HEK293 (cell line): ENCODE measurements around the gene DLX3.

ENCODE experiments used
- CTCF ChIA-PET: fragments of 350-600 bp; formaldehyde crosslinking; extraction: SDS; loops from one replicate; lab custom pipeline; 2021; ENCODE audit warnings: antibody characterized with exemption; lab: Yijun Ruan, JAX
- POLR2A ChIA-PET: fragments of 300-600 bp; formaldehyde crosslinking; extraction: SDS; loops from one replicate; lab custom pipeline; 2020; ENCODE audit warnings: antibody characterized with exemption, inconsistent platforms; lab: Yijun Ruan, JAX
- H3K27ac ChIP-seq: fragments of 200-500 bp; sonication (Bioruptor generic); 2 replicates; pipeline ENCODE4 v1.5.1; 2014; ENCODE audit warnings: low read depth, low read length, control low read depth, inconsistent platforms; ENCODE audit errors: extremely low read depth
- H3K36me3 ChIP-seq, 2 experiments: fragments of 200-500 bp in 1 of 2; sonication (Bioruptor generic) in 1 of 2; 1 replicate in 1 of 2; 2 replicates in 1 of 2; pipeline ENCODE4 v1.5.1; 2014 to 2017; ENCODE audit warnings: inconsistent platforms in 2 of 2, low read length in 2 of 2; ENCODE audit not compliant: control insufficient read depth in 2 of 2, insufficient read depth in 1 of 2
- H3K4me1 ChIP-seq: fragments of 200-500 bp; sonication (Bioruptor generic); 2 replicates; pipeline ENCODE4 v1.5.1; 2014; ENCODE audit warnings: mild to moderate bottlenecking, low read length, inconsistent platforms; ENCODE audit not compliant: control insufficient read depth, insufficient read depth
- H3K4me3 ChIP-seq: 2 replicates; pipeline ENCODE4 v1.5.1; 2011; ENCODE audit warnings: low read depth, mild to moderate bottlenecking, control low read depth, low read length, moderate library complexity
- H3K9me3 ChIP-seq: fragments of 200-500 bp; sonication (Bioruptor generic); 2 replicates; pipeline ENCODE4 v1.5.1; 2014; ENCODE audit warnings: low read depth, low read length, inconsistent platforms; ENCODE audit not compliant: control insufficient read depth, insufficient read depth
- KLF9 ChIP-seq: fragments of 450-650 bp; formaldehyde crosslinking; IDR thresholded peaks from 2 replicates; pipeline ENCODE4 v1.5.1; 2016; ENCODE audit warnings: missing biosample characterization, missing genetic modification characterization, low read depth
- REPIN1 ChIP-seq: fragments of 450-650 bp; formaldehyde crosslinking; IDR thresholded peaks from 2 replicates; pipeline ENCODE4 v1.5.1; 2017; ENCODE audit warnings: missing biosample characterization, missing genetic modification characterization, low read depth
- SP2 ChIP-seq: fragments of 450-650 bp; formaldehyde crosslinking; IDR thresholded peaks from 2 replicates; pipeline ENCODE4 v1.5.1; 2016; ENCODE audit warnings: missing biosample characterization, missing genetic modification characterization
- ZBTB7A ChIP-seq: fragments of 450-650 bp; formaldehyde crosslinking; IDR thresholded peaks from 2 replicates; pipeline ENCODE4 v1.5.1; 2016; ENCODE audit warnings: low read depth, missing biosample characterization, missing genetic modification characterization
- ZEB2 ChIP-seq: fragments of 450-650 bp; formaldehyde crosslinking; IDR thresholded peaks from 2 replicates; pipeline ENCODE4 v1.5.1; 2016; ENCODE audit warnings: missing biosample characterization, missing genetic modification characterization
- ZFHX2 ChIP-seq: fragments of 450-650 bp; formaldehyde crosslinking; conservative IDR thresholded peaks from 2 replicates; pipeline ENCODE4 v1.5.1; 2016; ENCODE audit warnings: missing biosample characterization, missing genetic modification characterization
- ZIC2 ChIP-seq: fragments of 450-650 bp; formaldehyde crosslinking; IDR thresholded peaks from 2 replicates; pipeline ENCODE4 v1.5.1; 2016; ENCODE audit warnings: missing biosample characterization, missing genetic modification characterization
- ZNF132 ChIP-seq: fragments of 450-650 bp; formaldehyde crosslinking; IDR thresholded peaks from 2 replicates; pipeline ENCODE4 v1.5.1; 2017; ENCODE audit warnings: missing biosample characterization, missing genetic modification characterization, borderline replicate concordance
- ZNF175 ChIP-seq: fragments of 450-650 bp; formaldehyde crosslinking; IDR thresholded peaks from 2 replicates; pipeline ENCODE4 v1.5.1; 2016; ENCODE audit warnings: missing biosample characterization, missing genetic modification characterization
- ZNF2 ChIP-seq: fragments of 450-650 bp; formaldehyde crosslinking; IDR thresholded peaks from 2 replicates; pipeline ENCODE4 v1.5.1; 2016; ENCODE audit warnings: missing biosample characterization, missing genetic modification characterization
- ZNF366 ChIP-seq: fragments of 450-650 bp; formaldehyde crosslinking; conservative IDR thresholded peaks from 2 replicates; pipeline ENCODE4 v1.5.1; 2016; ENCODE audit warnings: missing biosample characterization, missing genetic modification characterization
- ZNF416 ChIP-seq: fragments of 450-650 bp; formaldehyde crosslinking; IDR thresholded peaks from 2 replicates; pipeline ENCODE4 v1.5.1; 2016; ENCODE audit warnings: missing biosample characterization, missing genetic modification characterization
- ZNF510 ChIP-seq: fragments of 450-650 bp; formaldehyde crosslinking; IDR thresholded peaks from 2 replicates; pipeline ENCODE4 v1.5.1; 2018; ENCODE audit warnings: mild to moderate bottlenecking, missing genetic modification characterization, missing biosample characterization; ENCODE audit not compliant: insufficient replicate concordance
- ZNF600 ChIP-seq: fragments of 450-650 bp; formaldehyde crosslinking; IDR thresholded peaks from 2 replicates; pipeline ENCODE4 v1.5.1; 2016; ENCODE audit warnings: missing biosample characterization, missing genetic modification characterization
- ZNF629 ChIP-seq: fragments of 450-650 bp; formaldehyde crosslinking; IDR thresholded peaks from 2 replicates; pipeline ENCODE4 v1.5.1; 2017; ENCODE audit warnings: missing biosample characterization, missing genetic modification characterization
- ZNF654 ChIP-seq: fragments of 450-650 bp; formaldehyde crosslinking; IDR thresholded peaks from 2 replicates; pipeline ENCODE4 v1.5.1; 2016; ENCODE audit warnings: low read depth, missing biosample characterization, missing genetic modification characterization
- ZSCAN16 ChIP-seq: fragments of 450-650 bp; formaldehyde crosslinking; IDR thresholded peaks from 2 replicates; pipeline ENCODE4 v1.5.1; 2016; ENCODE audit warnings: missing biosample characterization, missing genetic modification characterization
- ZSCAN30 ChIP-seq: fragments of 450-650 bp; IDR thresholded peaks from 2 replicates; pipeline ENCODE4 v1.5.1; 2018; ENCODE audit warnings: missing biosample characterization, mild to moderate bottlenecking, missing genetic modification characterization, moderate library complexity
- ZXDB ChIP-seq: fragments of 450-650 bp; formaldehyde crosslinking; IDR thresholded peaks from 2 replicates; pipeline ENCODE4 v1.5.1; 2016; ENCODE audit warnings: missing biosample characterization, missing genetic modification characterization
- TF ChIP-seq, protein P1 (sequence below): fragments of 450-650 bp; formaldehyde crosslinking; IDR thresholded peaks from 2 replicates; pipeline ENCODE4 v1.5.1; 2016; ENCODE audit warnings: missing biosample characterization, missing genetic modification characterization
- TF ChIP-seq, protein P2 (sequence below): fragments of 450-650 bp; formaldehyde crosslinking; IDR thresholded peaks from 2 replicates; pipeline ENCODE4 v1.5.1; 2016; ENCODE audit warnings: missing biosample characterization, missing genetic modification characterization
- TF ChIP-seq, protein P3 (sequence below): fragments of 450-650 bp; formaldehyde crosslinking; IDR thresholded peaks from 2 replicates; pipeline ENCODE4 v1.5.1; 2017; ENCODE audit warnings: missing biosample characterization, missing genetic modification characterization
- TF ChIP-seq, protein P4 (sequence below): fragments of 450-650 bp; formaldehyde crosslinking; IDR thresholded peaks from 2 replicates; pipeline ENCODE4 v1.5.1; 2016; ENCODE audit warnings: missing biosample characterization, missing genetic modification characterization
- TF ChIP-seq, protein P5 (sequence below): fragments of 450-650 bp; formaldehyde crosslinking; IDR thresholded peaks from 2 replicates; pipeline ENCODE4 v1.5.1; 2016; ENCODE audit warnings: missing biosample characterization, missing genetic modification characterization
- TF ChIP-seq, protein P6 (sequence below): fragments of 450-650 bp; formaldehyde crosslinking; IDR thresholded peaks from 2 replicates; pipeline ENCODE4 v1.5.1; 2016; ENCODE audit warnings: missing biosample characterization, missing genetic modification characterization

DLX3 gene

DNA sequence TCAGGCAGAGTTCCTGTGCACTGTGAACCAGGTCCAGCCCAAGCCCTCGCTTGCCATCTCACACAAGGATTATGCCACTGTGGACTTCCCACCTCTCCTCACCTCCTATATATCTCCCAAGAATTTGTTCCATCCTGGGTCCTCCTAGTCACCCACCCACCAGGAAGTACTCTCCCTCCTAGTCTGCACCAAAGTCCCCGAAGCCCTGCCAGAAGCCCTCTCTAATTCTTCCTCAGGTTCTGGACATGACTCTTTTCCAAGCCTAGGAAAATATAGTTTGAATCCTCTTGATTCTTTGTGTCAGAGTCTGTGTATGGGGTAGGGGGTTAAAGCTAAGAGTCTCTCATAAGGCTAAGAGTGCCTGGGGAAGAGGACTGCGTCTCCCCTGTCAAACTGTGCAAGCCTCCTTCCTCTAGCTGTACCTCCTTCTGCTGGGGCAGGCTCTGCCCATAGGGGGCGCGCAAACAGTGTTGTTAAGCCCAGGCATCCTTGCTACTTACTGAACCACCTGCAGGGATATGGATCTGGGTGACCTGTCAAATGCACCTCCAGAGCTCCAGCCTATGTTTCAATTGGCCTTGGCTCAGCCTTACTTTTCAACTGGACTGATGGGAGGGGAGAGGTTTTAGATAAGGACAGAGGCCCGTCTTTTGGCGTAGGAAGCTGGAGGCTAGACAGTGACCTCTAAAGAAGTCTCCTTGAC, 42.7 kb downstream of the DLX3 start (continued):
- TF ChIP-seq, protein P1, sequence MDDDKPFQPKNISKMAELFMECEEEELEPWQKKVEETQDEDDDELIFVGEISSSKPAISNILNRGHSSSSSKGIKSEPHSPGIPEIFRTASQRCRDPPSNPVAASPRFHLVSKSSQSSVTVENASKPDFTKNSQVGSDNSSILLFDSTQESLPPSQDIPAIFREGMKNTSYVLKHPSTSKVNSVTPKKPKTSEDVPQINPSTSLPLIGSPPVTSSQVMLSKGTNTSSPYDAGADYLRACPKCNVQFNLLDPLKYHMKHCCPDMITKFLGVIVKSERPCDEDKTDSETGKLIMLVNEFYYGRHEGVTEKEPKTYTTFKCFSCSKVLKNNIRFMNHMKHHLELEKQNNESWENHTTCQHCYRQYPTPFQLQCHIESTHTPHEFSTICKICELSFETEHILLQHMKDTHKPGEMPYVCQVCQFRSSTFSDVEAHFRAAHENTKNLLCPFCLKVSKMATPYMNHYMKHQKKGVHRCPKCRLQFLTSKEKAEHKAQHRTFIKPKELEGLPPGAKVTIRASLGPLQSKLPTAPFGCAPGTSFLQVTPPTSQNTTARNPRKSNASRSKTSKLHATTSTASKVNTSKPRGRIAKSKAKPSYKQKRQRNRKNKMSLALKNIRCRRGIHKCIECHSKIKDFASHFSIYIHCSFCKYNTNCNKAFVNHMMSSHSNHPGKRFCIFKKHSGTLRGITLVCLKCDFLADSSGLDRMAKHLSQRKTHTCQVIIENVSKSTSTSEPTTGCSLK (tag by site-specific recombination) = no peak
- TF ChIP-seq ZBTB7A (no peak), ZNF132 (tag by site-specific recombination) (no peak), ZNF416 (tag by site-specific recombination) (no peak), SP2 (no peak), ZSCAN16 (no peak), ZNF654 (peak; percentile 67), ZEB2 (tag by site-specific recombination) (peak; percentile 67), ZSCAN30 (tag by site-specific recombination) (peak; percentile 61; the same call in 1 of the 2 replicates), ZNF600 (tag by site-specific recombination) (peak; percentile 54), KLF9 (tag by site-specific recombination) (no peak), ZIC2 (tag by site-specific recombination) (0 out of 2 replicates have a peak, but pooled peaks have one; percentile 9)
- TF ChIP-seq, protein P2, sequence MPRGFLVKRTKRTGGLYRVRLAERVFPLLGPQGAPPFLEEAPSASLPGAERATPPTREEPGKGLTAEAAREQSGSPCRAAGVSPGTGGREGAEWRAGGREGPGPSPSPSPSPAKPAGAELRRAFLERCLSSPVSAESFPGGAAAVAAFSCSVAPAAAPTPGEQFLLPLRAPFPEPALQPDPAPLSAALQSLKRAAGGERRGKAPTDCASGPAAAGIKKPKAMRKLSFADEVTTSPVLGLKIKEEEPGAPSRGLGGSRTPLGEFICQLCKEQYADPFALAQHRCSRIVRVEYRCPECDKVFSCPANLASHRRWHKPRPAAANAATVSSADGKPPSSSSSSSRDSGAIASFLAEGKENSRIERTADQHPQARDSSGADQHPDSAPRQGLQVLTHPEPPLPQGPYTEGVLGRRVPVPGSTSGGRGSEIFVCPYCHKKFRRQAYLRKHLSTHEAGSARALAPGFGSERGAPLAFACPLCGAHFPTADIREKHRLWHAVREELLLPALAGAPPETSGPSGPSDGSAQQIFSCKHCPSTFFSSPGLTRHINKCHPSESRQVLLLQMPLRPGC = no peak
- TF ChIP-seq, protein P3, sequence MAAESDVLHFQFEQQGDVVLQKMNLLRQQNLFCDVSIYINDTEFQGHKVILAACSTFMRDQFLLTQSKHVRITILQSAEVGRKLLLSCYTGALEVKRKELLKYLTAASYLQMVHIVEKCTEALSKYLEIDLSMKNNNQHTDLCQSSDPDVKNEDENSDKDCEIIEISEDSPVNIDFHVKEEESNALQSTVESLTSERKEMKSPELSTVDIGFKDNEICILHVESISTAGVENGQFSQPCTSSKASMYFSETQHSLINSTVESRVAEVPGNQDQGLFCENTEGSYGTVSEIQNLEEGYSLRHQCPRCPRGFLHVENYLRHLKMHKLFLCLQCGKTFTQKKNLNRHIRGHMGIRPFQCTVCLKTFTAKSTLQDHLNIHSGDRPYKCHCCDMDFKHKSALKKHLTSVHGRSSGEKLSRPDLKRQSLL = no peak
- TF ChIP-seq, all 188 proteins: peak for 10

DNA sequence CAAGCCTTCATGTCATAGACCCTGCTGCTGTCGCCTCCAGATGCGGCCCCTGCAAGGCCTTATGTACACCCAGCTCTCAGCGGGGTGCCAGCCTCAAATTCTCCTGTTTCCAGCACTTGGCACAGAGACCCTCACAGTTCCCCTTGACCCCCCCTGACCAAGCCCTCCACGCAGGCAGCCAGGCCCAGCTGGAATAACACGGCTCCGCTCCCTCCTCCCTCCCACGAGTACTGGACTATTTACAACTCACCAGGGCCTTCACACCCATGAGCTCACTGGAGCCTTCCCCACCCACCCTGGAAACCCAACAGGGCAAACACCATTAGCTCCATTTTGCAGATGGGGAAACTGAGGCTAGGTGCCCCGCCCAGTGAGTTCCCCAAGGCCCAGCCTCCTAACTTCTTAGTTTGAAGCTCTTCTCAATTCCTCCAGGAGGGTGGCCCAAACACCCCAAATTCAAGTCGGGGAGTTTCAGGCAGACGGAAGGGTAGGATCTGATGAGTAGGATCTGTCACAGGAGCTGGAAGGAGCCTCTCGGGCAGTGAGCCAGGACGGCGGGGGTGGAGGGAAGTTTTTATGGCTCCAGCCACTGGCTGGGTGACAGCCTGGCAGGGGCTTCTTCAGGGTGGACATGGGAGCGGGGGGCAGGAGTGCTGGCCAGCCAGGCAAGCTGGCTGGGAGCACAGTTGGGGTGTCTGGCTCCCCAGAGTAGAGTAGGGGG, 43.5 kb downstream of the DLX3 start:
- H3K9me3 ChIP-seq = no peaks in the 10 kb centered on the region
- no peaks in the 10 kb centered on the region for H3K4me1 ChIP-seq
- H3K27ac ChIP-seq = no peak overlapping the region
- CTCF ChIA-PET = interaction anchor here (0.6 to 4.1 kb wide), 31 partner anchors 10 to 1822 kb away, joined by 3 to 196 read pairs (median 12); partner anchors contain the start of gene DLX3
- no peaks in the 10 kb centered on the region for H3K36me3 ChIP-seq
- H3K4me3 ChIP-seq = no peak overlapping the region
- POLR2A ChIA-PET = interaction anchor here (1.2 to 2.2 kb wide), 2 partner anchors 43 to 46 kb away, joined by 3 to 11 read pairs; partner anchors contain the start of gene DLX3
- TF ChIP-seq REPIN1 (tag by site-specific recombination) = no peak
- 0 out of 2 replicates have a peak, but pooled peaks have one; percentile 12 for TF ChIP-seq ZIC2 (tag by site-specific recombination)
- no peak for TF ChIP-seq KLF9 (tag by site-specific recombination)
- no peak for TF ChIP-seq ZNF2
- no peak for TF ChIP-seq ZNF175
- TF ChIP-seq ZNF132 (tag by site-specific recombination) = no peak
- TF ChIP-seq ZNF629 (tag by site-specific recombination) = 0 out of 2 replicates have a peak, but pooled peaks have one; percentile 2
- TF ChIP-seq ZFHX2 = peak; percentile 19; the same call in 1 of the 2 replicates
- TF ChIP-seq, protein P4, sequence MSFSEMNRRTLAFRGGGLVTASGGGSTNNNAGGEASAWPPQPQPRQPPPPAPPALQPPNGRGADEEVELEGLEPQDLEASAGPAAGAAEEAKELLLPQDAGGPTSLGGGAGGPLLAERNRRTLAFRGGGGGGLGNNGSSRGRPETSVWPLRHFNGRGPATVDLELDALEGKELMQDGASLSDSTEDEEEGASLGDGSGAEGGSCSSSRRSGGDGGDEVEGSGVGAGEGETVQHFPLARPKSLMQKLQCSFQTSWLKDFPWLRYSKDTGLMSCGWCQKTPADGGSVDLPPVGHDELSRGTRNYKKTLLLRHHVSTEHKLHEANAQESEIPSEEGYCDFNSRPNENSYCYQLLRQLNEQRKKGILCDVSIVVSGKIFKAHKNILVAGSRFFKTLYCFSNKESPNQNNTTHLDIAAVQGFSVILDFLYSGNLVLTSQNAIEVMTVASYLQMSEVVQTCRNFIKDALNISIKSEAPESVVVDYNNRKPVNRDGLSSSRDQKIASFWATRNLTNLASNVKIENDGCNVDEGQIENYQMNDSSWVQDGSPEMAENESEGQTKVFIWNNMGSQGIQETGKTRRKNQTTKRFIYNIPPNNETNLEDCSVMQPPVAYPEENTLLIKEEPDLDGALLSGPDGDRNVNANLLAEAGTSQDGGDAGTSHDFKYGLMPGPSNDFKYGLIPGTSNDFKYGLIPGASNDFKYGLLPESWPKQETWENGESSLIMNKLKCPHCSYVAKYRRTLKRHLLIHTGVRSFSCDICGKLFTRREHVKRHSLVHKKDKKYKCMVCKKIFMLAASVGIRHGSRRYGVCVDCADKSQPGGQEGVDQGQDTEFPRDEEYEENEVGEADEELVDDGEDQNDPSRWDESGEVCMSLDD (tag by site-specific recombination) = no peak
- no peak for TF ChIP-seq ZNF366 (tag by site-specific recombination)
- TF ChIP-seq, protein P5, sequence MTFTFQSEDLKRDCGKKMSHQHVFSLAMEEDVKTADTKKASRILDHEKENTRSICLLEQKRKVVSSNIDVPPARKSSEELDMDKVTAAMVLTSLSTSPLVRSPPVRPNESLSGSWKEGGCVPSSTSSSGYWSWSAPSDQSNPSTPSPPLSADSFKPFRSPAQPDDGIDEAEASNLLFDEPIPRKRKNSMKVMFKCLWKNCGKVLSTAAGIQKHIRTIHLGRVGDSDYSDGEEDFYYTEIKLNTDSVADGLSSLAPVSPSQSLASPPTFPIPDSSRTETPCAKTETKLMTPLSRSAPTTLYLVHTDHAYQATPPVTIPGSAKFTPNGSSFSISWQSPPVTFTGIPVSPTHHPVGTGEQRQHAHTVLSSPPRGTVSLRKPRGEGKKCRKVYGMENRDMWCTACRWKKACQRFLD (tag by site-specific recombination) = no peak
- no peak for TF ChIP-seq ZXDB (tag by site-specific recombination)
- TF ChIP-seq, protein P6, sequence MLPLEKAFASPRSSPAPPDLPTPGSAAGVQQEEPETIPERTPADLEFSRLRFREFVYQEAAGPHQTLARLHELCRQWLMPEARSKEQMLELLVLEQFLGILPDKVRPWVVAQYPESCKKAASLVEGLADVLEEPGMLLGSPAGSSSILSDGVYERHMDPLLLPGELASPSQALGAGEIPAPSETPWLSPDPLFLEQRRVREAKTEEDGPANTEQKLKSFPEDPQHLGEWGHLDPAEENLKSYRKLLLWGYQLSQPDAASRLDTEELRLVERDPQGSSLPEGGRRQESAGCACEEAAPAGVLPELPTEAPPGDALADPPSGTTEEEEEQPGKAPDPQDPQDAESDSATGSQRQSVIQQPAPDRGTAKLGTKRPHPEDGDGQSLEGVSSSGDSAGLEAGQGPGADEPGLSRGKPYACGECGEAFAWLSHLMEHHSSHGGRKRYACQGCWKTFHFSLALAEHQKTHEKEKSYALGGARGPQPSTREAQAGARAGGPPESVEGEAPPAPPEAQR (tag by site-specific recombination) = no peak
- no peak for TF ChIP-seq ZNF510 (tag by site-specific recombination)
